SU-DHL-6 (cell line): Measurements from ENCODE around the gene SCGB1C2.
"Not testable (repeated sequence)": the region's sequence is repeated elsewhere in the genome, so short reads cannot be mapped to it uniquely, and the experiment has no call there.

Source experiments
- H2AFZ ChIP-seq: fragments of 200-600 bp; sonication (generic); 2 replicates; pipeline ENCODE4 v1.6.1; 2014; ENCODE audit warnings: low read depth, mild to moderate bottlenecking, moderate library complexity, mixed read lengths, antibody characterized with exemption, low read length; ENCODE audit not compliant: severe bottlenecking
- H3F3A ChIP-seq: fragments of 200-600 bp; shearing (Covaris generic); 2 replicates; pipeline ENCODE4 v1.6.0; 2016; ENCODE audit warnings: antibody characterized with exemption, mild to moderate bottlenecking; ENCODE audit not compliant: insufficient read depth
- H3K27ac ChIP-seq: fragments of 200-600 bp; sonication (generic); 2 replicates; pipeline ENCODE4 v1.5.1; 2016; ENCODE audit warnings: low read depth, mild to moderate bottlenecking, low read length, moderate library complexity, mixed read lengths
- H3K27me3 ChIP-seq: fragments of 200-600 bp; sonication (generic), shearing (Covaris generic); 2 replicates; pipeline ENCODE4 v1.6.0; 2014; ENCODE audit warnings: mild to moderate bottlenecking, low read length
- H3K36me3 ChIP-seq: fragments of 200-600 bp; sonication (generic); 2 replicates; pipeline ENCODE4 v1.6.1; 2014; ENCODE audit warnings: mild to moderate bottlenecking, low read length, mixed read lengths
- H3K4me2 ChIP-seq: fragments of 300-600, 200-600 bp; shearing (Covaris generic), sonication (generic); 2 replicates; pipeline ENCODE4 v1.6.0; 2014; ENCODE audit warnings: low read length, low read depth, mild to moderate bottlenecking; ENCODE audit not compliant: poor library complexity, severe bottlenecking
- H3K4me3 ChIP-seq: fragments of 200-600 bp; sonication (generic); 2 replicates; pipeline ENCODE4 v1.5.1; 2014; ENCODE audit warnings: antibody characterized with exemption, low read length, mild to moderate bottlenecking, mixed read lengths; ENCODE audit not compliant: insufficient read depth, poor library complexity, severe bottlenecking
- H3K79me2 ChIP-seq: fragments of 200-600 bp; sonication (generic); 2 replicates; pipeline ENCODE4 v1.6.1; 2014; ENCODE audit warnings: mild to moderate bottlenecking, low read length, moderate library complexity; ENCODE audit not compliant: insufficient read depth
- H3K9ac ChIP-seq: fragments of 200-600 bp; sonication (generic); 2 replicates; pipeline ENCODE4 v1.7.0; 2014; ENCODE audit warnings: mild to moderate bottlenecking, low read length
- H3K9me2 ChIP-seq: fragments of 200-600 bp; sonication (generic); replicated peaks from 2 replicates; pipeline ENCODE4 v1.6.1; 2014; ENCODE audit warnings: low read length; ENCODE audit not compliant: insufficient read depth
- H3K9me3 ChIP-seq: fragments of 200-600 bp; sonication (generic); 2 replicates; pipeline ENCODE4 v1.6.1; 2014; ENCODE audit warnings: low read length, mixed read lengths; ENCODE audit not compliant: insufficient read depth
- H4K20me1 ChIP-seq: fragments of 200-600 bp; sonication (generic); 2 replicates; pipeline ENCODE4 v1.6.1; 2014; ENCODE audit warnings: low read depth, mild to moderate bottlenecking, antibody characterized with exemption, low read length, moderate library complexity, mixed read lengths
- EZH2phosphoT487 ChIP-seq: fragments of 200-600 bp; sonication (generic), shearing (Covaris generic); conservative IDR thresholded peaks from 2 replicates; pipeline ENCODE4 v1.6.1; 2018; ENCODE audit warnings: mild to moderate bottlenecking, antibody characterized with exemption, low read length, moderate library complexity, mixed read lengths
- TF ChIP-seq, protein P1 (sequence below): fragments of 200-600 bp; sonication (generic); IDR thresholded peaks from one replicate; pipeline ENCODE4 v1.5.1; 2017; ENCODE audit warnings: antibody characterized with exemption, mild to moderate bottlenecking, low read length, moderate library complexity; ENCODE audit not compliant: insufficient read depth, poor library complexity, severe bottlenecking

SCGB1C2 gene

GRCh38 chr17:164303-165235 lies 27.2 kb downstream of the SCGB1C2 start:
- no peak overlapping the region for H3K4me3 ChIP-seq
- no peak overlapping the region for H3K4me2 ChIP-seq
- no peaks in the 10 kb centered on the region for H3K79me2 ChIP-seq
- H3K9me2 ChIP-seq: no peaks in the 10 kb centered on the region
- TF ChIP-seq, protein P1, sequence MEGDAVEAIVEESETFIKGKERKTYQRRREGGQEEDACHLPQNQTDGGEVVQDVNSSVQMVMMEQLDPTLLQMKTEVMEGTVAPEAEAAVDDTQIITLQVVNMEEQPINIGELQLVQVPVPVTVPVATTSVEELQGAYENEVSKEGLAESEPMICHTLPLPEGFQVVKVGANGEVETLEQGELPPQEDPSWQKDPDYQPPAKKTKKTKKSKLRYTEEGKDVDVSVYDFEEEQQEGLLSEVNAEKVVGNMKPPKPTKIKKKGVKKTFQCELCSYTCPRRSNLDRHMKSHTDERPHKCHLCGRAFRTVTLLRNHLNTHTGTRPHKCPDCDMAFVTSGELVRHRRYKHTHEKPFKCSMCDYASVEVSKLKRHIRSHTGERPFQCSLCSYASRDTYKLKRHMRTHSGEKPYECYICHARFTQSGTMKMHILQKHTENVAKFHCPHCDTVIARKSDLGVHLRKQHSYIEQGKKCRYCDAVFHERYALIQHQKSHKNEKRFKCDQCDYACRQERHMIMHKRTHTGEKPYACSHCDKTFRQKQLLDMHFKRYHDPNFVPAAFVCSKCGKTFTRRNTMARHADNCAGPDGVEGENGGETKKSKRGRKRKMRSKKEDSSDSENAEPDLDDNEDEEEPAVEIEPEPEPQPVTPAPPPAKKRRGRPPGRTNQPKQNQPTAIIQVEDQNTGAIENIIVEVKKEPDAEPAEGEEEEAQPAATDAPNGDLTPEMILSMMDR: peak; percentile 38
- no peak for TF ChIP-seq EZH2phosphoT487
- no peaks in the 10 kb centered on the region for H3K27me3 ChIP-seq
- no peaks in the 10 kb centered on the region for H3K36me3 ChIP-seq
- H3K9ac ChIP-seq: no peak overlapping the region
- no peak overlapping the region for H2AFZ ChIP-seq
- no peaks in the 10 kb centered on the region for H4K20me1 ChIP-seq
- no peaks in the 10 kb centered on the region for H3K9me3 ChIP-seq
- no peak overlapping the region for H3K27ac ChIP-seq
- no peaks in the 10 kb centered on the region for H3F3A ChIP-seq

GRCh38 chr17:165939-166338 lies 28.6 kb downstream of the SCGB1C2 start:
- no peak overlapping the region for H3K9ac ChIP-seq
- H3K79me2 ChIP-seq: no peaks in the 10 kb centered on the region
- H3K36me3 ChIP-seq: no peaks in the 10 kb centered on the region
- no peaks in the 10 kb centered on the region for H3K9me2 ChIP-seq
- H3K9me3 ChIP-seq: no peaks in the 10 kb centered on the region
- no peaks in the 10 kb centered on the region for H3K27me3 ChIP-seq
- no peaks in the 10 kb centered on the region for H3F3A ChIP-seq
- TF ChIP-seq, protein P1: no peak
- no peak for TF ChIP-seq EZH2phosphoT487
- H3K27ac ChIP-seq: no peak overlapping the region
- no peak overlapping the region for H3K4me2 ChIP-seq
- H2AFZ ChIP-seq: no peak overlapping the region
- no peak overlapping the region for H3K4me3 ChIP-seq
- no peaks in the 10 kb centered on the region for H4K20me1 ChIP-seq

GRCh38 chr17:168614-169013 lies 31.2 kb downstream of the SCGB1C2 start:
- H2AFZ ChIP-seq, H3F3A ChIP-seq, H3K27me3 ChIP-seq, H3K79me2 ChIP-seq, H3K9ac ChIP-seq, H3K4me3 ChIP-seq, H3K9me3 ChIP-seq, H4K20me1 ChIP-seq, H3K9me2 ChIP-seq, H3K4me2 ChIP-seq, H3K36me3 ChIP-seq, H3K27ac ChIP-seq: not testable (repeated sequence)

GRCh38 chr17:170130-170670 lies 32.8 kb downstream of the SCGB1C2 start:
- H3K9me3 ChIP-seq: no peaks in the 10 kb centered on the region
- no peak overlapping the region for H3K27ac ChIP-seq
- no peak overlapping the region for H3K9ac ChIP-seq
- no peaks in the 10 kb centered on the region for H3K79me2 ChIP-seq
- H3K27me3 ChIP-seq: no peaks in the 10 kb centered on the region
- H3F3A ChIP-seq: no peaks in the 10 kb centered on the region
- TF ChIP-seq EZH2phosphoT487: no peak
- TF ChIP-seq, protein P1: no peak
- H3K4me2 ChIP-seq: no peak overlapping the region
- no peak overlapping the region for H2AFZ ChIP-seq
- H3K4me3 ChIP-seq: no peak overlapping the region
- no peaks in the 10 kb centered on the region for H3K36me3 ChIP-seq
- H4K20me1 ChIP-seq: no peaks in the 10 kb centered on the region
- no peaks in the 10 kb centered on the region for H3K9me2 ChIP-seq
